RPMI7951 (cell line): ENCODE data around the gene REC8. TPM values are rescaled to one million over a fixed set of nuclear protein-coding genes. Genes with fewer than 3 reads are reported as not detected.

Experiments
- total RNA-seq: library from RNA; depleted of rRNA; stranded (reverse); fragments of >200 nt; shearing (Covaris generic); gene quantifications from 2 replicates; pipeline ENCODE4 v1.2.3, GENCODE V29; 2014; rRNA removed

REC8 gene
- total RNA-seq, 1 experiment from 2014 or later = 1.1 TPM

Other genes with a start within 250 kb of the REC8 start
- gene DHRS4, start 218.3 kb upstream of the REC8 start, total RNA-seq = 25.1 and 48.0 TPM in 2 replicates
- 15.9 and 16.5 TPM in 2 replicates for gene DHRS4L2, start 183.2 kb upstream of the REC8 start, total RNA-seq
- under 0.01 and 0.12 TPM in 2 replicates for gene CARMIL3, start 120.1 kb upstream of the REC8 start, total RNA-seq
- gene CPNE6, start 100.5 kb upstream of the REC8 start, total RNA-seq = not detected in 2 replicates
- 12.3 and 12.5 TPM in 2 replicates for gene PCK2, start 77.8 kb upstream of the REC8 start, total RNA-seq
- 42.9 and 57.1 TPM in 2 replicates for gene DCAF11, start 57.3 kb upstream of the REC8 start, total RNA-seq
- 0.60 and 1.5 TPM in 2 replicates for gene NRL, start 57.1 kb upstream of the REC8 start, total RNA-seq
- 0.20 TPM in 1 of 2 replicates, not detected in the other for gene FITM1, start 41.4 kb upstream of the REC8 start, total RNA-seq
- 294 and 310 TPM in 2 replicates for gene PSME1, start 35.9 kb upstream of the REC8 start, total RNA-seq
- gene EMC9, start 30.5 kb upstream of the REC8 start, total RNA-seq = 25.8 and 32.6 TPM in 2 replicates
- gene PSME2, start 25.5 kb upstream of the REC8 start, total RNA-seq = 237 and 262 TPM in 2 replicates
- gene RNF31, start 24.6 kb upstream of the REC8 start, total RNA-seq = 28.5 and 37.8 TPM in 2 replicates
- 39.3 and 54.4 TPM in 2 replicates for gene IRF9, start 10.8 kb upstream of the REC8 start, total RNA-seq
- 22.9 and 30.9 TPM in 2 replicates for gene IPO4, start 16.7 kb downstream of the REC8 start, total RNA-seq
- gene TM9SF1, start 23.4 kb downstream of the REC8 start, total RNA-seq = 52.5 and 69.2 TPM in 2 replicates
- not detected in 2 replicates for gene TSSK4, start 33.6 kb downstream of the REC8 start, total RNA-seq
- gene CHMP4A, start 41.4 kb downstream of the REC8 start, total RNA-seq = 13.5 and 39.7 TPM in 2 replicates
- gene MDP1, start 44.0 kb downstream of the REC8 start, total RNA-seq = 23.3 and 26.2 TPM in 2 replicates
- 306 and 349 TPM in 2 replicates for gene NEDD8, start 60.3 kb downstream of the REC8 start, total RNA-seq
- gene GMPR2, start 60.8 kb downstream of the REC8 start, total RNA-seq = 51.2 and 52.9 TPM in 2 replicates
- gene TINF2, start 70.5 kb downstream of the REC8 start, total RNA-seq = 39.5 and 42.9 TPM in 2 replicates
- 0.60 and 0.78 TPM in 2 replicates for gene TGM1, start 91.1 kb downstream of the REC8 start, total RNA-seq
- gene RABGGTA, start 99.5 kb downstream of the REC8 start, total RNA-seq = 15.8 and 20.2 TPM in 2 replicates
- 12.6 and 15.6 TPM in 2 replicates for gene DHRS1, start 127.7 kb downstream of the REC8 start, total RNA-seq
- gene NOP9, start 127.8 kb downstream of the REC8 start, total RNA-seq = 10.7 and 10.8 TPM in 2 replicates
- gene CIDEB, start 135.9 kb downstream of the REC8 start, total RNA-seq = not detected in 2 replicates
- gene LTB4R2, start 138.1 kb downstream of the REC8 start, total RNA-seq = 0.72 and 0.88 TPM in 2 replicates
- gene LTB4R, start 139.4 kb downstream of the REC8 start, total RNA-seq = 0.48 and 0.59 TPM in 2 replicates
- gene ADCY4, start 163.0 kb downstream of the REC8 start, total RNA-seq = not detected in 2 replicates
- gene RIPK3, start 167.9 kb downstream of the REC8 start, total RNA-seq = 0.60 and 1.3 TPM in 2 replicates
- gene NFATC4, start 196.1 kb downstream of the REC8 start, total RNA-seq = 10.6 and 13.1 TPM in 2 replicates
- gene NYNRIN, start 226.9 kb downstream of the REC8 start, total RNA-seq = 0.36 and 0.39 TPM in 2 replicates